ENCODE results near the gene MACROD2.

MACROD2 gene

DNA sequence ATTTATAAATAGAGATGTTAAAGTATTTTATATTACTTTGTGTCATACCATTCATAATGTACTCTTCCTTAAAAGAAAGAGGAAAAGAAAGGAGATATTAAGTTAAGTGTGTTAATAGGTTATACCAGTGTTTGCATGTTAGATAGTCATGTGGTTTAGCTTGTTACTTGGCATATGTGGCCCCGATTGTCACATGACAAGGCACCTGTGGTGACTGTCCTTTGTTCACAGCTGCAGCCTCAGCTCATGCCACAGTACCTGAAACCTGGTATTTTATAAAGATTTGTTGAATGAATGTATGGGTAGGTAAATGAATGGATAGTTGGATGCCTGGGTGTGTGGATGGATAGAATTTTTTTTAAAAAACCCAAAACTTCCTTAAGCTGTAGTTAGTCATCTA, 648.2 kb downstream of the MACROD2 start:
- DNase-seq (ENCODE audit: low read depth, low spot score), result no peak

DNA sequence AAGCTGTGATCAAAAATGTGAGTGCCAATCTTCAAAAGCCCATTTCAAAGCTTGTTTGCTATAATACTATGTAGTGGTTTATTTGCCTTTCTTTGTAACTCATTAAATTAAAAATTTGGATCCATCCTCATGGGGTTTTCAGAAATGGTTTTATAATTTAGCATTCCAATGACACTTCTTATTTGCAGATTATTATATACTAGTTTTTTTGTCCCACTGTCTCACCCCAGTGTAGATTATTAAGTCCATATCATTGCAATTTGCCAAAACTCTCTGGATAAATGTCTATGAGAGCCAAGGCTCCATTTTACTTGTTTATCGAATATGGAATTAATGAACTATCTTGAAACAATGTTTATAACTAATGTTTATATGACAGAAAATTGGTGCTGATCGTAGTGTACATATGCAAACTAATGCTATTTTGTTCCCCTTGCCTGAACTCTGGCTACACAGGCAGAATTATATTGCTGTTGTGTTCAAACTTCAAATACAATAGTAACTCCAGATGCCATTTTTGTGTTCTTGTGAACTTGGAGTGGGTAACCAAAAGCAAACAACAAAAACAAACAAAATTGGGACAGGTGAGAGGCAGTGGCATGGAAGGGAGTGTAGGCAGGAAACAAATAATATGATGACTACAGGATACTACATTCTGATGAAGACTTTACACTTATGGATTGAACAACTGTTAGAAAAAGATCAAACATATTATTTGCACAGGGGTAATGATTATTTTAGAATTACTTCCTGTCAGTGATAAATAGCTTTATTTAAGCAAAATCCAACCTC, 649.2 kb downstream of the MACROD2 start:
- DNase-seq (ENCODE audit: low read depth, low spot score), result no peak

DNA sequence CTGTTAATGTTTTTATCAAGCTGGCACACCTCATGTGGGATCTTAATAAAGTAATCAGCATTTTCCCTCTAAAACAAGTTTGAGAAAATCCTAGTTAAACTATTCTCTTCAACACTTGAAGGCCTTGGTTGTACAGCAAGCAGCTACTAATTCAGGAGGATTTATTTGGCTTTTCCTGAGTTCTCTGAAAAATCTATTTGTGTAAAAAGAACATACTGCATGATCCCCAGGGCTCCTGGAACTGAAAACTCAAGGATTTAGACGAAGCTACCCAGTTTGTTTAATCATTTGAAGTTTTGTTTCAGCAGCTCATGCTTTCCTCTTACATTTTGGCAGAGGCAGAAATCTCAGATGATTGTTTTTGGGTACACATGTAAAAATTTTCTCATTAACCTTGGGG, 651.7 kb downstream of the MACROD2 start:
- no peak for DNase-seq (ENCODE audit: low read depth, low spot score)

DNA sequence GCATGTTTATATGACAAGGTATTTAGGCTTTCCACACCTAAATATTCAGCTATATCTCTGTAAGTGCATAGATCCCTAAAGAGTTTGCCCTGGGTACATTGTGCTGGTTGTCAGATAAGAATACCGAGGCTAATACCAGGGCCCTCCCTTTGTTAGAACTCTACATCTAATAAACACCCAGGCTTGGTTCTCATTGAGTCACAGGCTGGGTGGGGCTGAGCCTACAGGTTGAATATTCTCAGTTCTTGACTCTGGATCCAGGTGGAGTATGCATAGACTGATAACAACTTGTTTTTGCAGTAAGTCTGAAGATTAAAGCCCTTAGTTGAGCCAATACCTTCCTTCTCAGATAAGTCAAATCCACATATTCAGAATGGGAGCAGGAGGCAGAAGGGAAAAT, 654.3 kb downstream of the MACROD2 start:
- no peak for DNase-seq (ENCODE audit: low read depth, low spot score)

DNA sequence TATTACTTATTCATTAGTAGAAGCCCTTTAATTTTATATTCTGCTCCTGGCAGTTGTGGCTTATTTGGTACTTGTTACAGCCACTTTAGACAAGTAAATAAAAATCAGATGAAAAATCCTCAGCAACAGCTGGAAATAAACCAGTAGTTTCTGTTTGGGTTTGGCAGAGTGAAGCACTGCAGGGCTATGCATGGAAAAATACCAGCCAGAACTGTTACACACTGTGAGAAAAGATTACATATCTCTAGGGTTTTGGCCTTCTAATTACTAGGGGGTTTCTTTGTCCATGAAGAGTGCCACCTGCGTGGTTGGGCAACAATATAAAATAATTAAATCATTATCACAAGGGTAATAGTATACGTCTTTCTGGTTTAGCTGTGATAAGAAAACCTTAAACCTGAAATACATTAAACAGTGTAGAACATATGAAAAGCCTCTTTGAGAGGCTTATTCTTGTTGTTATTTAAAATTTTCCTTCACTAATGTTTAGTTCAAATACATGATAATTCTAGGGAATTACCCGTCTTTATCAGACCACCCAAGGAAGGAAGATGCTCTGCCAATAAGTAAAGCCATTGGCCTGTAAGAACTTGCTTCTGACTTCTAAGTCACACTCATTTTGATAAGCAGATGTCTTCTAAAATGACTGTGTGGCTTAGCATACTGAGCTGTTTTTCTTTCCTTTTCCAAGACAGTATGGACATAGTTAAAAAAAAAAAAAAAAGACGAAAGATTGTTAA, 662.1 kb downstream of the MACROD2 start:
- no peak for DNase-seq (ENCODE audit: low read depth, low spot score)

DNA sequence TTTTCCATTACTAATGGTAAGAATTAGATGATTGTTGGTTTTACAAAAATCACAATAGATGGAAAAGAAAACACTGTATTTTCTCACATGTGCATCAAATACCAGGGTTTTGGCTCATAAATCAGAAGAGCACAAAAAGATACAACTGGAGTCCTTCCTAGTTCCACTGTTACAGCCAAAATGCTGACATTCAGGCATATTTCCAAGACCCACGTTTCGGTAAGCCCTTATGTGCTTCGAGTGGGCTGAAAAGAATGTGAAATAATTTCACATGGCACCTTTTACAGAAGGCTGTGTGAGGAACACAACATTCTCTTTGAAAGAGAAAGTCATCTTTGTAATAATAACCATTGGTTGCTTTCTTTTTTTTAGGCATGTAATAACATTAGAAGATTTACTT, 668.8 kb downstream of the MACROD2 start:
- no peak for DNase-seq (ENCODE audit: low read depth, low spot score)

DNA sequence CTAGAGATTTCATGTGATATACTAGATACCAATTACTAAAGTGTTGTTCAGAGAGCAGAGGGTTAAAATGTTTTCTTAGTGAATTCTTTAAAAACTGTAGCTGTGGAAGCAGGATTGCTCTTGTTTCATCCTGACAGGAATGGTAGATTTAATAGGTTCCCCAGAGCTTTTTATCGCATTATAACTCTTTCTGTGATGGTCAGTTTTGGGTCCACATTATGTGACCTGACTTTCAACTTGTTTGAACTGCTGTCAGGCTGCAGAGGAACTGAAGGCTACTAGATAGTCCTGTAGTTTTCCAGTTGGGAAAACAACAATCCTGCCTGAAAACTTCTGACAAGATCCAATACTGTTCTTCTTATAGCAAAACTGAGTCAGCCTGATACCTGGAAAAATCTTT, 671.4 kb downstream of the MACROD2 start:
- DNase-seq (ENCODE audit: low read depth, low spot score), result no peak

DNA sequence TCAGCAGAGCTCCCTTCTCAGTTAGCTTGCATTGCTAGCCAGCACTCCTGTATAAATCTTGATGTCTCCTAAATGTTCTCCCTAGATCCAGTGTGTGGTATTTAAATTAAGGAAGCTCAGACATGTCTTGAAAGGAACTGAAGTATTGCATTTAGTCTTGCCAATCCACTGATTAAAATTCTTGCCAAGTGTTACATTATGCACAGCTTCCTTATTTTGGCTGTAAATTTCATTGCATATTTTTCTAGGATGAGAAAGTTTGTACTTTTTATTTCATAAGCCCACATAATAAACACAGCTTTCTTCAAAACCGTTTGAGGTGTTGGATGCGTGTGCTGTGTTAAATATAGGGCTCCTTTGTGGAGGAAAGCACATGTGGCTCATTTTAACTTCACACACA, 671.9 kb downstream of the MACROD2 start:
- no peak for DNase-seq (ENCODE audit: low read depth, low spot score)

DNA sequence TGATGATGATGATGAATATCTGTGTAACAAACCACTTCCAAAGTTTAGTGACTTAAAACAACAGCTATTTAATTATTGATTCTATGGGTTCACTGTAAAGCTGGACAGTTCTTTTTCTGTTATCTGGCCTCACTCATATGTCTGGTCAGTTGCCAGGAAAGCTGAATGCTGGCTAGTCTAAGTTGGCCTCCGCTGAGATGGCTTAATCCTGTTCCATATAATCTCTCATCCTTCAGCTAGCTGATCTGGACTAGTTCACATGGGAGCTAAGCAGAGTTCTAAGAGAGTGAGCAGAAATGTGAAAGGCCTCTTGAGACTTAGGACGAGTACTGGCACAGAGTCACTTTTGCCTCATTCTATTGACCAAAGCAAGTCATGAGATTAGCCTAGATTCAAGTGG, 676.8 kb downstream of the MACROD2 start:
- no peak for DNase-seq (ENCODE audit: low read depth, low spot score)

DNA sequence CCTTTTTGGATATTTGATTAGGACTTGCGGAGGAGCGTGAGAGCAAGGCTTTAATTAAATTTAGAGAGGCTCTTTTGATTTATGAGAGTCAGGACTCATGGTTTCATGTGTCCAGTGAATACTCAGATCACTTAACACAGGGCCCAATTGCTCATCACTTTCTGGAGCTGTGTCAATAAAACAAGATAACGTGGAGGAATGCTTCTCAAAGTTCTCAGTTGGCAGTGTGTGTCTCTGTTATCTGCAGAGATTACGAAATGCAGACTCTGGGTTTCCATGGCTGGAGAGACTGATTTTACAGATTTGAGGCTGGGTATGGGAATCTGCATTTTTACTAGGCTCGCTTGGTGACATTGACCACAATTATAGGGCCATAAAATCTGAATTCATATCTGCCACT, 677.8 kb downstream of the MACROD2 start:
- no peak for DNase-seq (ENCODE audit: low read depth, low spot score)

DNA sequence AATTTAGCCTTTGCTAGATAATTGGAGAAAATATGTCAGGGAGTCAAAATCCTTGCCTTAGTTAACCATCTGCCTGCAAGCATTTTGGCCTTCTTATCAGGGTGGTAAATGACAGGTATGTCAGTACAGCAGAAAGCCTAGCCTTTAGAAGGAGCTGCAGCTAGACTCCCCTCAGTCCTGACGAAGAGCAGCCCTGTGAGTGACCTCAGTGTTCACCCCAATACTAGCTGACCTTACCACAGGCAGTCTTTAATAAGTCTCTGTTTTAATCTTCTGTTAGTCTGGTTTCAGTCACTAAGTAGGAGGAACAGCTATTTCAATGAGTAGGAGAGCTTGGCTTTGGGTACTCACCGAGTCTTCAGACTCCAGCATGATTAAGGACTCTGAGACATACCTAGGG, 682.1 kb downstream of the MACROD2 start:
- no peak for DNase-seq (ENCODE audit: low read depth, low spot score)

DNA sequence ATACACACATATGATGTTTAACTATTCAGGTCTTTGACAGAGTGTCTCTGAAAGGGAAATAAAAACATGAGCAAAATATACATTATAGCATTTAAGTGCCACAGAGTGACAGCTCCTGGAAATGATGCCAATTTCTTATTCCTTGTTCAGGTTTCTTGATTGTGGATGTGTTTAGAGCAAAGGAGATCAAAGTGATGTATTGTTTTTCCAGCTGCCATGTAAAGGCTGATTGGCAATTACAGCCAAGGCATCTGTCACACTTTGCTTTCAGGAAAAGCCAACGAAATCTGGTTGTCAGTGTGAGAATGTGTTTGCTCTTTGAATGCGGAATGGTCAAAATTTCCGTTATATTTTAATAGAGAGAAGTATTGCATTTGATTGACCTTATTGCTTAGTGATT, 689.9 kb downstream of the MACROD2 start:
- no peak for DNase-seq (ENCODE audit: low read depth, low spot score)

DNA sequence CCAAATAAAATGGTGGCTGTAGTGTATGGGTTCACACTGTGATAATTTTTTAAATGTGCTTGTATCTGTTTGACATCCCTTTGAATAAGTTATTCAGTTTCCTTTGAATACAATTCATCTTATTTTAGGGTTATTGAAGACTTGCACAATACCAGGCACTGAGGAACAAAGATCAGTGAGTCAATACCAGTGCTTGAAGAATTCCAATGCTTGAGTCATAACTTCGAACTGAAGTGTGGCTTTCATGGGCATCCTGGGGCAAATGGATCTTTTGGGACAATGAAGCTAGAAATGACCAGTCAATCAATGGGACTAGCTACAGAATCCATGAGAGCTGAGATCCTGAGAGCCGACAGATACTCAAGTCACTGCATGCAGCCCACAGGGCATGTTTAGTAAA, 692.0 kb downstream of the MACROD2 start:
- DNase-seq (ENCODE audit: low read depth, low spot score), result no peak

DNA sequence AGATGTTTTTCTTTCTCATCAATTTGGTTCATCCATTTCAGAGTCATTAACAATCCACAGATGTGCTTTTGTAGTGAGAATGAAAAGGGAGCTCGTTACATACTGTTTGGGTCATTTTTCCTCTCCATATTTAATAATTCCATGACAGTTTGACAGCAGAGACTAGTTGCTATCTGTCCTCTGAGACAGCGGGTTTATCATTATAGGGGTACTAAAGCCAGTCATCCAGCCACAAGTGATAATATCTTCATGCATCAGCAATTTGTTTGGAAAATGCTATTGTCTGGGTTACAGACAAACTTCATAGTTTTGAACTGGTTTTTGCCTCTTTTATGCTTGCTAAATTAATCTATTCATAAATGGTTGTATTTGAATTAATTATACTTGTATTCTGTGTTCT, 692.7 kb downstream of the MACROD2 start:
- no peak for DNase-seq (ENCODE audit: low read depth, low spot score)

DNA sequence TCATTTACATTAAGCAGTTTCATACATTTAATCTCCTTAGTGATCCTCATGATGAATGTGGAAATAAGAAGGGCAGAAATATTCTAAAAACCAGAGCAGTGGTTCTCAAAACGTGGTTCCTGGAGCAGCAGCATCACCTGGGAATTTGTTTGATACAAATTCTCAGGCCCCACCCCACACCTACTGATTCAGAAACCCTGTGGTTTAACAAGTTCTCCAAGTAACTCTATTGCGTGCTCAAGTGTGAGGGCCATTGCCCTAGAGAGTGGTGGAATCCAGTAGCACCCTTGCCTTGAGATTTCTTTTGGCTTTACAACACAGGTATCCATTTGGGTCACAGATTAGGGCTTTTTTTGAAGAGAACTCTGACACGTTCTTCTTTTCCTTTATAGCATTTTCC, 696.7 kb downstream of the MACROD2 start:
- no peak for DNase-seq (ENCODE audit: low read depth, low spot score)

DNA sequence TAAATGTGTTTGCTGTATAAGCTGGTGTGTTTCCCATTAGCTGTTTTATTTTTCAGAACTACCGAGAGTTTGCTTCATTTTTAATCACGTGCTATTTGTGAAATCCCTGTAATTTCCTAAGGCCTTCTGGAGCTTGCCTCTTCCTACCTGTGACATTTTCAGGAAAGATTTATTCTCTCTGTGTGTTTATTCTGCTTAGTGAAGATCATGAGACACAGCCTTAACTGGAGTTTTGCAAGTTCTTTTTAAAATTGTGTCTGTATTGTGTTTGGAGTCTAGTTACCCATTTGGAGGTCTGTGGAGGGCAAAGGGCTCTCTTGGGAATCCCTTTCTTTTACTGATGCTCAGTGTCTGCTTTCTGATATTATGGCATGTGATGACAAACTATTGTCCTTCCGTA, 701.2 kb downstream of the MACROD2 start:
- no peak for DNase-seq (ENCODE audit: low read depth, low spot score)

DNA sequence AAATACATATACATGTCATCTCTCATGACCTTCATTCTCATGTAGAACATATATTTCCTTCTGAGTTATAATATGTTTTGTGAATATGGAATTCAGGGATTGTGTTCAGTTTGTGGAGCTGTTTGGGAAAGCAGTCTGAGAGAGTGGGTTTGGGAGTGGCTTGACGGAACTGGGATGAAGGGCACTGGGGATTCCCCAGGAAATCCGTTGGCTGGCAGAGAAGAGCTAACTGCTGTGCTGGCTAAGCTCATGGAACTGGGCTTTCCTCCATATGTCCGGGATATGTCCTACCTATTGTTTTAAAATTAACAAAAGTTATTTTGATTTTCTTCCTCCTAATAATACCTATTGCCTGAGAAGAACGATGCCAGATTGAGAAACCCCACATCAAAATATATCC, 701.6 kb downstream of the MACROD2 start:
- no peak for DNase-seq (ENCODE audit: low read depth, low spot score)

DNA sequence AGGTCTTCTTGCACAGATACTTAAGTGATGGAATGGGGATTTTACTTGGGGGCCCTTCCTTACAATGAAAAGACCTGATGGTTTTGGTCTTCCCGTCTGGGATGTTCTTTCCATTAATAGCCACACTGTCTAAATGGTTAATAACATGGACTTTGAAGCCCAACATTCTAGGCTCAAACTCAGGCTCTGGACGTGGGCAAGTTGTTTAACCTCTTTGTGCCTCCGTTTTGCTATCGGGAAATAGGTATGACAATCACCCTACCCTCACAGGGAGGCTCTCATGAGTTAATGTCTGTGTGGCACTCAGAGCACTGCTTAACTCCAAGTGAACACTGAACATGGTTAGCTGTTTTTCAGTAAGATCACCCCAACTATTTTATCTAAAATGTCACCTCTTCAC, 702.8 kb downstream of the MACROD2 start:
- no peak for DNase-seq (ENCODE audit: low read depth, low spot score)

DNA sequence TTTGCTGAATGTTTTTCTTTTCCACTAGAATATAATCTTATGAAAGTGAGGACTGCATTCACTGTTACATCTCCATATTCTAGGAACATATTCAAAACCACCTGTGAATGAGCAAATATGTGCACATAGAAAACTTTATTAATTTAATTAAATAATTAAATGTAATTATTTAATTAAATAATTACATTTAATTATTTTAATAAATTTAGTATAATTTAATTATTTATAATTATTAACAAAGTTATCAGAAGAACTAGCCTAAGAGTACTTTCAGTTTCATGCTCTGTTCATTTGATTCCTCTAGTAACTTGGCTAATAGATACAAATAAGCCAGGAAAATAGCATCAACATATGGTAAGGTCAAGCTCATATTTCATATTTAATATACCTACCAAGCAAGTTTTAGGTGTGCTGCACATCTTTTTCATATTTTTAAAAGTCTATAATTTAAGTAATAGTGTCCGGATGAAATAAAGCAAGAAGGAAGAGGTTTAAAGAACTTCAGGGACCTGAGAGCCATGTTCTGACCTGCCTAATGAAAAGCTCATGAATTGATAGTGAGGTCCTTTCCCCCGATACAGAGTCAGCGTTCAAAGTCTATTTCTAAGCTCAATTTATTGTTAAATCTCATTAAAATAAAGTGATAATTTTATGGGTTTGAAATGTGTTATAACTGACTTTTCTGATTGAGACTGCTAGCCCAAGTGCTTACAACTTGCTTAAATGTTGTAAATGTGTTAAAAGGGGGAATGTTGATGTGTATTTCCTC, 703.5 kb downstream of the MACROD2 start:
- no peak for DNase-seq (ENCODE audit: low read depth, low spot score)

DNA sequence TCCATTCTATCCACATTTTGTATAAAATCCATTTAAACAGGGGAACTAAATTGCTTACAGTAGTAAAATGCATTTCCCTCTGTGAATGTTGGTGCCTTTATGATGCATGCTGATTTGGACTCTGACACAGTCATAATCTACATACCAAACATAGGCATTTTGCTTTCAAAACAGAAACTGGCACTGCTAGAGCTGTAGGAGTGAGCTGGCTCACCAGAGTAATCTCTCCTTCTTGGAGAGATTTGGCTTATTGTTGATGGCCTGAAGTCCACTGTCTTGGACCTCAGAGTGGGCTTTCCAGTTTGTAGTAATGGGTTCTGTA, 705.3 kb downstream of the MACROD2 start:
- DNase-seq (ENCODE audit: low read depth, low spot score), result no peak

DNA sequence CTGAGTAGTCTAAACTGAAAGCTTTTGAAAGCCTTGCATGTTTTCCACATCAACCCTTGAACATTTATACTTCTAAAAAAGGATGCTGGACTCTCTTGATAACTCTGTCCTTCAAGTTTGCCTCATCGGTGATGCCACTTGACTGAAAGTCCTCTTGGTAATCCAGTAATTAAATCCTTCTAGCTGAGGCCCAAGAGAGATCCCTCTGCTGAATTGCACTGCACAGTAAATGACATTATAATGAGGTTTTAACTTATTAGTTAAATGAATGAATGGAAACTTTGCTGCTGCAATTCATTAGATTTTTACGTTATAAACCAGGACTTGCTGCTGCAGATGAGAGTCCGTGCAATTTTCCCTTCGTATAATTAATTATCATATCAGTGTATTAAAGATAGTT, 706.0 kb downstream of the MACROD2 start:
- no peak for DNase-seq (ENCODE audit: low read depth, low spot score)

DNA sequence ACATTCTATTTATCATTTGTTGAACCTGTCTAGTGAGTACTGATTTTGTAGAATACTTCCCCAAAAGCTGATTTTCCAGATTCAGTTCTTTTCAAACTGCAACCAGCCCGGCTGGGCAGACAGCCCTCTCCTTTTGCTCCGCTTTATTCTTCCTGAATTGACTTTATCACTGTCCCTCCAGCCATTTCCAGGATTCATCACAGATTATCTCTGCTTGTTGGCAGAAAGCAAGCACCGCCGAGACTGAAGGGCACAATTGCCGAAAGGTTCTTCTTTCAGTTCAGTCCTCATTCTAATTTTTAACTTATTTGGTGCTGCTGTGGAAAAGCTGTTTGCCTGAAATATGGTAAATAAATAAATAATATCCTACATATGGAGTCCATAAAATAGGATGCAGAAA, 711.2 kb downstream of the MACROD2 start:
- no peak for DNase-seq (ENCODE audit: low read depth, low spot score)
